A549 treated with CORT108297 at 1 μM for 4 hours (cell line): ENCODE results near the gene IPO5. TPM values are rescaled to one million over a fixed set of nuclear protein-coding genes. Genes with fewer than 3 reads are reported as not detected.

Experiments
- total RNA-seq: library from RNA; stranded (reverse); fragments of 200-300 nt; extraction: Qiagen RNA extraction; gene quantifications from 5 replicates; pipeline ENCODE4 v1.2.3, GENCODE V29; 2022

Gene IPO5
- total RNA-seq, result 71.0 to 98.0 TPM (median 84.2 TPM) in 5 replicates

DNA sequence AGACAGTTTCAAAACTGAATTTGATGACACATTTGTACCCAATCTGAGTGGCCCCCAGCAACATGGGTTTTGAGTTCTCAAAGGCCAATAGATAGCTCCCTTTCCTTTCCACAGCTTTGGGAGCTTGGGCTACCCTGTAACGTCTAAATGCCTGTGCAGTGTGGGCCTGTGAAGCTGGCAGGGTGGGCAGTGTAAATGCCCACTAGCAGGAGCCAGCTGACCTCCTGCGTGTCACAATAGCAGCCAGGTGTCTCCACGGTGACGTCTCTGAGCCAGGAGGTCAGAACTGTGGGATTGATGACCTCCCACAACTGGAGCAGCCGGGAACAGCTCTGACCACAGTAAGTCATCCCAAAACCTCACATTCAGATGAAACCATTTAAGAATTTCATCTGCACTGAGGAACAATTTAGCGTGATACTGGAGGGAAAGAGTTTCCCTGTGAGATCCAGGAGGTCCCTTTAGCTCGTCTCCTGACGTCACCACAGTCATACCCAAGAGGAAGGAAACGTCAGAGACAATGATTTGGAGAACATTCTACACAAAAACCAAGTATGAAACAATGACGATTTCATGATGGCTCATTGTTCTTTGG is at the start of gene IPO5:
IPO5 (plus strand) TSS at position 300 of the 595 bp plus-strand sequence. CDS start 23,022 bp downstream, outside the sequence.

Other genes with a start within 250 kb of the IPO5 start
- 9.6 to 11.6 TPM (median 11.4 TPM) in 5 replicates for gene FARP1, start 189.4 kb downstream of the IPO5 start, total RNA-seq
- gene RNF113B, start 223.6 kb downstream of the IPO5 start, total RNA-seq, result not detected in 5 replicates